HG02763 (cell line): ENCODE data around the gene KREMEN2.

ENCODE experiments used
- ATAC-seq: cut with Tn5 transposase; IDR thresholded peaks from one replicate; pipeline ENCODE4 v1.9.1; 2021; ENCODE audit warnings: mild to moderate bottlenecking, moderate library complexity; ENCODE audit not compliant: unreplicated experiment

Gene KREMEN2

DNA sequence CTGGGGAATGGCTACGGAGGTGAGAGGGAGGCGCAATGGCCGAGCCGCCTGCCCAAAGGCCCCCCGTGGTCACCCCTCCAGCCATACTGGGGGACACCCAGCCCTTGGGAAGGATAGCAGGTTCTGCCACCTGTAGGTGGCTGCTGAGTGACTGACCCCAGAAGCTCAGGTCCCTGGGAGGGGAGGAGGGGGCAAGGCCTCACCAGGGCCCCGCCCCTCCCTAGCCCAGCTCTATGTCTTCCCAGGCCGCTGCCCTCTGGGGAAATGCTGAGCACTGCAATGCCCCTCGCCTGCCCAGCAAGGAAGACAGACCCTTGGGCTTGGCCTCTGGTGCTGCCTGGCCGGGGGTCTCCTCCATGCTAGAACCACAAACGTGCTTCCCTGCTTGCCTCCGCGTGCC, 37.2 kb downstream of the KREMEN2 start:
- ATAC-seq = no peak

DNA sequence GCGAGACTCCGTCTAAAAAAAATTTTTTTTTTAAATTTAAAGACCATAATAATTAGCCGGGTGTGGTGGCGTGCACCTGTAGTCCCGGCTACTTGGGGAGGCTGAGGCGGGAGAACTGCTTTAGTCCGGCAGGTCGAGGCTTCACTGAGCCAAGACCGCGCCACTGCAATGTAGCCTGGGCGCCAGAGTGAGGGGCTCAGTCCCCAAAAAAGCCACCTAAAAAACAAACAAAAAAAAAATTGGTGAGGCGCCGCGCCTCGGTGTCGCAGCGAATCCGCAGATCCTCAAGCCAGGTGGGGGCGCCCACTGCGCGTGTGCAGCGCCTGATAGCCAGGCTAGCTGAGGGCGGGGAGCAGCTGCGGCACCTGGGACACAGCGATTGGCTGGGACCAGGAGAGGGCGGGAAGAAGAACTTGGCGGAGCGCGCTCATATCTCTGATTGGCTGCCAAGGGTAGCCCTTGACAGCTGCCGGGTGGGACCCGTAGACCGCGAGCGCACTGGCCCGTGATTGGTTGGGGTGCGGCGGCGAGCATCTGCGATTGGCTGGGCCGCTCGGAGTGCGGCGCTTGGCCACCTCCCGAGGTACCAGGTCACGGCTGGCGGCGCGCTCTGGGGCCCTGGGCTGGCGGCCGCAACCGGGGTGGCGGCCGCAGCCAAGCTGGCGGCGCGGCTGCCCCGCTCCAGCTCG, 39.7 kb downstream of the KREMEN2 start:
- ATAC-seq = peak; percentile 94

DNA sequence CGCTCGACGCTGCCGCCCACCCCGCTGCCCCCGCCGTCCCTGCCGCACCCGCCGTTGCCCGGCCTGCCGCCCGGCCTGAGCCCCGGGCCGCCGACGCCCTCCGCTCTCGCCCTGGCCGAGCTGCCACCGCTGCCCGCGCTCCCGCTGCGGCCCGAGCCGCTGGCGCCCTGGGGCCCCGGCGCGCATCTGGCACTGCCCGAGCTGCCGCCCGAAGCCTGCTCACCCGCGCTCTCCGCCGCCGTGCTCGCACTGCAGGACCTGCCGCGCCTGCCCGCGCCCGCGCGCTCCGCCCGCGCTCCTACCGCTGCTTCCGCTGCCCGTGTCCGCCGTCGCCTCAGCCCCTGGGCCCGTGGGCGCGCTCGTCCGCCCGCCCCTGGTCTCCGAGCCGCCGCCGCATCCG, 40.2 kb downstream of the KREMEN2 start:
- ATAC-seq = peak; percentile 18

DNA sequence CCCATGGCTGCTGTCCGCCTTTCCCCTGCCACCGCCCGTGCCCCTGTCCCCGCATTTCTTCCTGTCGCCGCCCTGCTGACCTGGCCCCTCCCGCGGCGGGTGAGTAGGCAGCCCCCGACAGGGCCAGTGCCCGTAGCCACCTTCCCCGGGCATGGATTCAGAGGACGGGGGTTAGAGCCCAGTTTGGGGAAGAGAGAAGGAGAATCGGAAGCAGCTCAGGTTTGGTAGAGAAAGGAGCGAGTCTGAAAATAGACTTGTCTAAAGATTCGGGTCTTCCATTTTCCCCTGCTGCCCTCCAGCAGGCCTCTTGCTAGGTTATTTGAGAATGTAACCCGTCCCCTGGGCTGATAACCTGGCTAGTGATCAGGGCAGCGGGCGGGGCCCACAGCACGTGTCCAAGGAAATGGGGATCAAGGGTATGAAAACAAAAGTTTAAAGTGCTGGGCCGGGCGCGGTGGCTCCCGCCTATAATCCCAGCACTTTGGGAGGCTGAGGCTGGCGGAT, 40.8 kb downstream of the KREMEN2 start:
- ATAC-seq = no peak

DNA sequence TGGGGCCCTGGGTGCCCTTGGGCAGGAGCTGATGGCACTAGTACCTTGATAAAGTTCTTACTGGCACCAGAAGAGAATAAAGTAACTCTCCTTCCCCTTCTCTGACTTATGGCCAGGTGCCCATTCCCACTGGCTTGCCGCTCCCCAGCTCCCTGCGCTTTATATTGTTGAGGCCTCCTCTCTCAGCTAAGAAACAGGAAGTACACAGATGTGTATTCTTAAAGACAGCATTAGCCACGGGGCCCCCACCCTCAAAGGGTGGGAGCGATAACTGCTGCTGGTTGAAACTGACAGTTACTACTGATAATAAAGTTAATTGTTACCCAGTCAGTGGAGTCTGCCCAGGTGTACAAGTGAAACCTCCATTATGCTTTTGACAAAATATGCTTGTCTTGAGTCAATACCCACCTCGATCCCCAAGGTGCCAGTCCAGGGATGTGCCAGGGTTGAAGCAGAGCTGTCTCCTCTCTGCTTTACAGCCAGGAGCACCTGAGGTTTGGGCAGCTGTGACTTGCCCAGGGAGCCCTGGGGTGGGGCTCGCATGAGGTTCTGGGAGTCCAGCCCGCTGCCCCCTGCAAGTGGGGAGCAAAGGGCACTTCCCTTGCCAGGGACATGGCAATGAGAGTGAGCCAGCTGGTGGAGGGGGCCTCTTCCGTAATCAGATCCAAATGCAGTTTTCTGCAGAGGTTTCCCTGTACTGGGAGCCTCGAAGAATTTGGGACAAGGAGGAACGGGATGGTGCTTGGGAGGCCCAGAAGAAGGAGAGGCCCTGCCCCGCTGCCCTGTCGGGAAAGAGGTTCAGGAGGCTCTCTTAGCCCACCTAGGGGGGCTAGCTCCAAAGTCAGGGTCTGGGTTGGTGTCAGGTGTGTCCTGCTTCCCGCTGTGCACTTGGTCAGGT, 43.2 kb downstream of the KREMEN2 start:
- ATAC-seq = no peak

DNA sequence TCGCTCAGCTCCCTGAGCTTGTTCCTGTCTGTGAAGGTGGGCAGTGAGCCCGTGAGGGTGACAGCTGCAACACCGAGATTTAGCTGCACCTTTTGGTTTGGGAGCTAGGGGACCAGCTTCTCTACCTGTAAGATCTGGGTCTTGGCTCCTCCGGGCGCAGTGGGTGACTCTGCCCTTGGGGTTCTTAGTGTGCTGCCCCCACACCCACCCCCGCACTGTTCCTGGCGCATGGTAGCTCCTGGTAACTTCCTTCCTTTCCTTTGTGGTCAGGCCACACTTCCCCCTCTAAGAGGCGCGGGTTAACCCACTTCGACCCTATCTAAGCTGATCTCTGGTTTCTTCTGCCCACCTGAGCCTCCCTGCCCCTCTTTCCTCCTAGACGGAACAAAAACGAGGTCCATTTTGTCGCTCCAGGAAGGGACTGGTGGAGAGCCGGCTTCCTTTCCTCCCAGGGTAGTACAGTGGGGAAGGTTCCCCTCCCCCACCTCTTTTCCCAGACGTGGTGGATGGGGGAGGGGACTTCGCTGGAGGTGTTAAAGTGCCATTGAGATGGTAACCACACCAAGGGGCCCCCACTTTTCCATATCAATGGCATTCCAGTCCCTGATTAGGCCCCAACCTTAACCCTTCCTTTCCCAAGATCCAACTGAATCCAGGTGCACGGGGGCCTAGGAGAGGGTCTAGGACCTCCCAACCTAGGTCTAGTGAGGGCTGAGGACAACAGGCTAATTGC, 44.0 kb downstream of the KREMEN2 start:
- ATAC-seq = no peak

DNA sequence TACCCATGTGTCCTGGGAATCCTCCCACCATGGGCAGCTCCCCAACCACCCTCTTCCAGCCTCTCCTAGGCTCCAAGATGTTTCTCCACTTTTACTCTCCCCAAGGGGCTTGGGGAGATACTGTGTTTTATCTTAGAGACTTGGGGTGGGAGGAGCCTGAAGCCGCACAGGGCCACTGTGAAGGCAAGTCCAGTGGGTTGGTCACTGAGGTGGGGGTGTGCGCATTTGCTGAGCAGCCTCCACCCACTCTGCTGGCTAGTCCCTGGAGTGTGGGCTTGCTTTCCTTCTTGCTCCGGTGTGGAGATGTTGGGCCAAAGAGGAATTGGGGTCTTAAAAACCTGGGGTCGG, 44.6 kb downstream of the KREMEN2 start:
- no peak for ATAC-seq

DNA sequence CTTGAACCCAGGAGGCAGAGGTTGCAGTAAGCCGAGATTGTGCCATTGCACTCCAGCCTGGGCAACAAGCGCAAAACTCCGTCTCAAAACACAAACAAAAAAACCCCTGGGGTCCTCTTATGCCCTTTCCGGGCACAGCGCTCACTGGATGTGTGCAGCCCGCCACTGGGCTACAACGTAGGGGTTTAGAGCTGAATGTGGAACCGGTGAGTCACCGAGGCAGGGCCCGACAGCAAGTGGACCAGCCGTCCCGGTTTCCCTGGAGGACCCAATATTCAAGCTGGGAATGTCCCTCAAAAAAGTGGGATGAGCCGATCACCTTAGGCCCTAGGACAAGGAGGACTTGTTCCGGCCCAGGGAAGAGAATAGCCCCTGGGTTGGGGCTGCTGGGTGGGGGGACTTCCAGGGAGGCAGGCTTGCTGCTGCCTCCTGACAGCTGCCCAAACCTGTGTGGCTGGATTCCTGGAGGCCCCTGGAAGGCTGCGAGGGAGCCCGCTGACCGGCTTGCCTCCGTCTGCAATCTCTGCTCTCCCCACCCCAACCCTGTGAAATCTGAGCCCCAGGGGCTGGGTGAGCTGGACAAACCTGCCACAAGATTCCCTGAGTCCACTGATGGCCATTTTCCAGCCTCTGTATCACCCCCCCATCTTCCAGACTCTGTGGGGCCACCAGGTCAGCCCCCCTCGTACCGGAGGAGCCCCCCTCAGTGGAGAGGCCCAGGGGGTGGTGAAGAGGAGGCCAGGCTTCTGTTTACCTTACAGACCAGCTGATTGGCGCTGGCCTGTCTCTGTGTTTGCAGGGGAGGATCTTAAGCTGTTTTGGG, 45.7 kb downstream of the KREMEN2 start:
- ATAC-seq = no peak

DNA sequence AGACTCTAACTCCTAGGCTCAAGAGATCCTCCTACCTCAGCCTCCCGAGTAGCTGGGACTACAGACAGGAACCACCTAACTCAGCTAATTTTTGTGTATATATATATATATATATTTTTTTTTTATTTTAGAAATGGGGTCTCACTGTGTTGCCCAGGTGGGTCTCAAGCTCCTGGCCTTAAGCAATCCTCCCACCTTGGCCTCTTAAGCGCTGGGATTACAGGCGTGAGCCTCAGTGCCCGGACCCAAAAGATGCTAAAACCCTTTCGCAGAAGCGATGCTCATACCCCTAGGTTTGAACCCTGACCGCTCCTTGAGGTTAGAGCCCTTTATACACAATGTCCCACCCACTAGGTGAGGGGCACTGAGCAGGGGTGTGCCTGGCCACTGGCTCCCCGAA, 46.4 kb downstream of the KREMEN2 start:
- no peak for ATAC-seq

DNA sequence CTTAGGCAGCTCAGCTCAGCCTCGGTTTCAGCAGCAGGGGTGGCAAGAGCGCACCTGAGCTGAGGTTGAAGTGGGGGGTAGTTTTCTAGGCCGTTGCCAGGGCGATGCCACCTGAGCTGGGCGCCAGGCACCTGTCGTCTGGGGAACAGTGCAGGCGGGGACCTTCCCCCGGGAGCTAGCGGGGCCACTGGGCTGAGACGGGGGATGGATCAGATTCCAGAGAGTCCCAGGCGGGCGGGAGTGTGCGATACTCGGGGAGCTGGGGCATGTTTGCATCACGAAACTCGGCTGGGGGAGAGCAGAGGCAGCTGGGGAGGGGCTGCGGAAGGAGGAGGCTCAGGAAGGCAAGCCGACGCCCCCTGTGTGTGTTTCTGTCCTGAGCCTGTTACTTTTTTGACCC, 48.2 kb downstream of the KREMEN2 start:
- ATAC-seq = no peak

DNA sequence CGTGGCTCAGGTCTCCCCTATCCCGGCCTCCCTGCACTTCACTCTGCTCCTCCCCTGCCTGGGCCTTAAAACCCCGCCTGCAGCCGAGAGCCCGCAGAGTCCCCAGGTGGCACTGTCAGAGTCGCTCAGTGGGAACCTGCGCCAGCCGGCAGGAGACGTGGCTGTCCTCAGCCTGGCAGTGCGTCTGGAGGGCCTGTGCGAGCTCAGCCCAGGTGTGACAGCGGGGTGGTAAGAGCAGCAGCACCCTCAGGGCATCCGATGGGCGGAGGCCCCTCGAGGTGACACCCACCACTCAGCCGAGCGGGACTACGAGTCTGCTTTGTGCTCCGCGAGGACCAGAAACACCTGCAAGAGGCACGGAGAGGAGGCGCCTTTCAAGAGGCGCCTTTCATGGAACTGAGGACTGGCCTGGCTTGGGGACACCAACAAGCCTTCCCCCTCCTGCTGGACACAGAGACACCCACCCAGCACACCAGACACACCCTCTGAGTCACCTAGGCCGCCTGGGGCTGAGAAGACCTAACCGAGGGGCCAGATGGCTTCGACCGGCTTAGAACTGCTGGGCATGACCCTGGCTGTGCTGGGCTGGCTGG, 48.8 kb downstream of the KREMEN2 start, which contains the start of gene CLDN9:
TSS of gene CLDN9 (plus strand) at position 96 of the 593 bp plus-strand sequence. CDS start at position 536, 440 bp downstream.
- ATAC-seq = no peak

DNA sequence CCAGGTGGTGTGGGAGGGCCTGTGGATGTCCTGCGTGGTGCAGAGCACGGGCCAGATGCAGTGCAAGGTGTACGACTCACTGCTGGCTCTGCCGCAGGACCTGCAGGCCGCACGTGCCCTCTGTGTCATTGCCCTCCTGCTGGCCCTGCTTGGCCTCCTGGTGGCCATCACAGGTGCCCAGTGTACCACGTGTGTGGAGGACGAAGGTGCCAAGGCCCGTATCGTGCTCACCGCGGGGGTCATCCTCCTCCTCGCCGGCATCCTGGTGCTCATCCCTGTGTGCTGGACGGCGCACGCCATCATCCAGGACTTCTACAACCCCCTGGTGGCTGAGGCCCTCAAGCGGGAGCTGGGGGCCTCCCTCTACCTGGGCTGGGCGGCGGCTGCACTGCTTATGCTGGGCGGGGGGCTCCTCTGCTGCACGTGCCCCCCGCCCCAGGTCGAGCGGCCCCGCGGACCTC, 49.4 kb downstream of the KREMEN2 start:
- no peak for ATAC-seq

DNA sequence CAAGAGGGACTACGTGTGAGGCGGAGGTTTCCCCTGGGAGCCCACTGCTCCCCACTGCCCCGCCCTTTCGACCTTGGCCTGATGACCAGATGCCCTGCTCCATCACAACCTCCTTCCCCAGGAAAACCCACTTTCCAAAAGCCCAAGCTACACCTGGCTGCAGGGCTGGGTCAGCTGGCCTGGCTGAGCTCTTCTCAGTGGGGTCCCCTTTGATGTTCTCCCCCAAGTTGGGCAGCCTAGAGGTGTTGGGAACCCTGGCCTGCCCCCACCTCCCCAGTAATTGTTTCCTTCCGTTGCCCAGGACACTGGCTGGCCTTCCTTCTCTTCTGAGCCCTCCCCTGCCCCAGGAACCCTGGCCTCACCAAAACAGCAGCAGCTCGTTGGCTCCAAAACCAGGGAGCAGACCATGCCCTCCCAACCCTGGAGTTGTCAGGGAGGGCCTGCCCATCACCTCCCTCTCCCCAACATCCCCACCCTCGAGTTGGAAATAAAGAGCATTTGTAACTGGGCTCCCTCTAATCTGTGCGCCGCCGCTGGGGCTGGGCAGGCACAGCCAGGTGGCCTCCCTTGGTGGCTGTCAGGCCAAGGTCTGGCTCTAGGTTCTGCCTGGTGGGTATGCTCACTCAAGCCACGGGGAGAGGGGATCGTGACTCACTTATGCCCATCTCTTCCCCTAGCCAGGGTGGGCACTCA, 50.1 kb downstream of the KREMEN2 start:
- ATAC-seq = no peak

DNA sequence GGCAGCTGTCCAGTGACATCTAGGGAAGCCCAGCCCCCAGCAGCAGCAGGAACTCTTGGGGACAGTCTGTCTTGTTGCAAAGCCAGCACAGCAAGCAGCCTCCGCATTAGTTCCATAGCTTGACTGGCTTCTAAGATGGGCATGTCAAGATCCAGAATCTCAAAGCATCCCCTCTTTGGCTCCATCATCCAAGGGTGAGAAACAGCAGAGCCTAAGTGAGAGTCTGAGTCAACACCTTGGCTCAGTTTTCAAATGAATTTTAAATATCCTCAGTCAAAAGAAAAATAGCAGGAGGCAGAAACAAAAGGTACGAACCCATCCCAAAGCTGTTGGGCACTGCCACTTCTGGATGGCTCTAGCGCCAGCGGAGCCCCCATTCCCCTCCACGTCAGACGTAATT, 50.9 kb downstream of the KREMEN2 start:
- no peak for ATAC-seq

DNA sequence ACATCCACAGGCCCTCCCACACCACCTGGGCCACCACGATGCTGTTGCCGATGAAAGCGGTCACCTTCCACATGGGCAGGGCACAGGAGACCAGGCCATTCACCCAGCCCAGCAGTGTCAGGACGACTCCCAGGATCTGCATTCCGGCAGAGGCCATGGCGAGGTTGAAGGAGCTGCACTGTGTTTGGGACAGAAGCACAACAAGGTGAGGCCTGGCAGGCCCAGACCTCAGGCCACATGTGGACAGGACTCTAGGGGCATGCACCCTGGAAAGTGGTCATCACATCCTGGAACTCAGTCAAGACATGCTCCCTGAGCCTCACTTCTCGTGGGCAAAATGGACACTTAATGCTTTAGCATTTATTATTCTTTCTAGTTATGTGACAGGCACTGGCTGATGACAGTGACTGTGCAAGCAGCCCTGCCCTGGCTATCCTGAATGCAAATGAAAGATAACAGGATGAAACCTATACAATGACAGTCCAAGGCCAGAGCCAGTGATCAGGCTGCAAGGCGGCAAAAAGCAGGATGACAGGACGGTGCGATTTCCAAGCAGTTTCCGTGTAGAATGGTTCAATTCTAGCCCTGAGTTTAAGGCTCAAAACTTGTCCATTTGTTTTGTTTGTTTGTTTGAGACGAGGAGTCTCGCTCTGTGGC, 51.9 kb downstream of the KREMEN2 start:
- no peak for ATAC-seq

DNA sequence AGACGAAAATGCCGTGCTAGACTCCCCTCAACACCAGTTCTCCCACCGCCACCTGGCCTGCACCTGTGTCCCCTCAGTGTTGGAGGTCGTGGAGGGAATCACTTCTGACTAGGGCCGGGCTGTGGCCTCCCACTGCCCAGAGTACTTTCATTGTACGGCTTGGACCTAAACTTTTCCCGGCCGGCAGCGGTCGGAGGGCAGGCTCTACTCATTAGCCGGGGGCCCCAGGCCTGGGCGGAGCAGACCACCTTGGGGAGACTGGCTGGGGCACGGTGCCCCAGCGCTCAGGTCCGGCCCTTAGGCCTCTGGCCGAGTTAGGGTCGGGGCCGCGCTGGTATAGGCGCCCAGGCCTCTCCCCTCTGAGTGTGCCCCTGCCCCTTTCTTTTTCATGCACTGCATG, 53.3 kb downstream of the KREMEN2 start:
- no peak for ATAC-seq
